Muscle layer of colon (tissue), 2 donors: ENCODE measurements around the gene CHAD.

Experiments
- H3K27ac ChIP-seq: one replicate; pipeline ENCODE4 v1.7.0; 2013; ENCODE audit warnings: low read depth, mild to moderate bottlenecking, low read length, moderate library complexity
- H3K27me3 ChIP-seq, 2 donors: one replicate each; pipeline ENCODE4 v1.7.0; 2013; ENCODE audit warnings: low read length in 2 of 2, mild to moderate bottlenecking in 2 of 2; ENCODE audit not compliant: insufficient read depth in 2 of 2, control insufficient read depth in 1 of 2
- H3K36me3 ChIP-seq: one replicate; pipeline ENCODE4 v1.7.0; 2013; ENCODE audit warnings: mild to moderate bottlenecking, low read length; ENCODE audit not compliant: insufficient read depth
- H3K4me1 ChIP-seq: one replicate; pipeline ENCODE4 v1.7.0; 2013; ENCODE audit warnings: mild to moderate bottlenecking, low read length; ENCODE audit not compliant: insufficient read depth
- H3K4me3 ChIP-seq, 2 donors: one replicate each; pipeline ENCODE4 v1.7.0; 2013; ENCODE audit warnings: low read length in 2 of 2, low read depth in 1 of 2, mild to moderate bottlenecking in 1 of 2, moderate library complexity in 1 of 2
- H3K9ac ChIP-seq: one replicate; pipeline ENCODE4 v1.7.0; 2013; ENCODE audit warnings: low read length
- H3K9me3 ChIP-seq: one replicate; pipeline ENCODE4 v1.7.0; 2013; ENCODE audit warnings: mild to moderate bottlenecking, low read length
- donor health status: abdominal sarcoma.
- donor health status: Adenocarcinoma of cecum.

CHAD gene

DNA sequence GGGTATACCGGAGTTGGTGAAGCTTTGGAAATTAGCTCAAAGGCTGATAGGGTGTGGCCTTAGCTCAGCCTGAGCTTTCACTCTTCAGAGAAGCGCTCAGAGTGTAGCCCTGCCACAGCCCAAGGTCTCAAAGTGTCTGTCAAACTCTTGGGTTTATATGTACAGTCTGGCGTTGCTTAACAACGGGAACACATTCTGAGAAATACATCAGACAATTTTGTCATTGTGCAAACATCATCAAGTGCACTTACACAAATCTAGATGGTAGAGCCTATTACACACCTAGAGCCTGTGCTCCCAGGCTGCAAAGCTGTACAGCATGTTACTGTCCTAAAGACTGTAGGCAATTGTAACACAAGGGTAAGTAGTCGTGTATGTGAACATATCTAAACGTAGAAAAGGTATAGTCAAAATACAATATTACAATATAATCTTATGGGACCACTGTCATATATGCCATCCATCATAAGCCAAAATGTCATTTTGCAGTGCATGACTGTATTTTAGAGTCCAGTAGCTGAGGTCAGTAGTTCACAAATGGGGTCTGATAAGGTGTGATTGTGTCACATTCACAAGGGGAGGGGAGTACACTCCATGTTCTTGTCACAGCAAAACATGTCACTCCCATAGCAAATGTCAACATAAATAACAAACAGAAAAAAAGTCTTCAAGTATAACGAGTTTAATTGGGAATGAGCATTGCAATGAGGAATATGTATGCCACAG lies 20.6 kb downstream of the CHAD start:
- Histone ChIP-seq H3K4me3 (no peak overlapping the region), H3K27me3 (no peaks in the 10 kb centered on the region), H3K27ac (no peak overlapping the region), H3K36me3 (no peaks in the 10 kb centered on the region), H3K4me1 (peaks cover 4% of the 10 kb centered on the region), H3K9me3 (no peaks in the 10 kb centered on the region), H3K9ac (no peak overlapping the region)

DNA sequence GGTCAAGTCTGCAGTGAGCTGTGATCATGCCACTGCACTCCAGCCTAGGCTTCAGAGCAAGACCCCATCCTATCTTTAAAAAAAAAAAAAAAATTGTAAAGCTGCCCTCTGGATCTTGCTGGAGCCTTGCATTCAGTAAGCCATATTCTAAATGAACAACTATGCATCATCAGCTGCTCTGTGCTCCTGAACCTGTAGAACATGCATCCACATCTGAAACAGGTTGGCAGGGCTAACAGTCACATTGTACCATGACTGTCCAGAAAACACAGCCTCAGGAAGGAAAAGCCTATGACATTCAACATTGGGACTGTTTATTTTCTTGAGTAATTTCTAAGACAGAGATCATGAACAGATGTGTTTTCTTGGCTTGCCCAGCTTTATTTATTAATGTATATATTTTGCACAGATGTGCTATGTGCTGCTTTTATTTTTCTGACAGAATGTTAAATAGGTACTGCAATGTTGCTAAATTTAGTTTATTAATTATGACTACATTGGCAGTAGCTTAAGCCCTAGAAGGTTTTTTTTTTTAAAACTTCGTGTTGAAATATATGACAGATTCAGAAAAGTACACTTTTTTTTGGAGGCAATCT lies 22.9 kb downstream of the CHAD start:
- H3K9ac ChIP-seq: no peak overlapping the region
- H3K4me1 ChIP-seq: peaks cover 4% of the 10 kb centered on the region
- H3K9me3 ChIP-seq: no peaks in the 10 kb centered on the region
- H3K4me3 ChIP-seq: no peak overlapping the region
- H3K36me3 ChIP-seq: no peaks in the 10 kb centered on the region
- H3K27ac ChIP-seq: no peak overlapping the region
- H3K27me3 ChIP-seq: no peaks in the 10 kb centered on the region

DNA sequence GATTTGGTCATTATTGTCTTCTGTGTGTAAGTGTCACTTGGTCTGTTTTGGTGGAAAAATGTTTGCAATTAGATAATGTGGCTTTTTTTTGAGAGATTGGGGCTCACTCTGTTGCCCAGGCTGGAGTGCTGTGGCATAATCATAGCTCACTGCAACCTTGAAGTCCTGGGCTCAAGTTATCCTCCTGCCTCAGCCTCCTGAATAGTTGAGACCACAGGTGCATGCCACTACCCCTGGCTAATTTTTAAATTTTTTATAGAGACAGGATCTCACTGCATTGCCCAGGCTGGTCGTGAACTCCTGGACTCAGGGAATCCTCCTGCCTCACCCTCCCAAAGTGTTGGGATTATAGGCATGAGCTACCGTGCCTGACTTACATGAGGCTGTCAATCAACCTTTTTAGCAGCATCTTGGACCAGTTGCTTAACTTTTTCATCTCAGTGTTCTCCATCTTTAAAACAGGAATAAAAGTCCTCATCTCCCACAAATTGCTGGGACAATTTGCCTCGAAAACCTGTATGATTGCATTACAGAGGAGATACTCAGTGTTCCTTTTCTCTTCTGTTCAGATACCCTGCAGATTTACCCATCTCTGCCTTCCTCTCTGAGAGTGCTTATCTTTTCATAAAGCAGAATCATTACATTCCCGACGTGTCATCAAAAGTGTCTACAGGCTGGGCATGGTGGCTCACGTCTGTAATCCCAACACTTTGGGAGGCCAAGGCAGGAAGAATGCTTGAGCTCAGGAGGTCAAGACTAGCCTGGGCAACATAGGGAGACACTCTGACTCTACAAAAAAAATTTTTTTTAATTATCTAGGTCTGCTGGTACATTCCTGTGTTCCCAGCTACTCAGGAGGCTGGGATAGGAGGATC lies 23.6 kb downstream of the CHAD start:
- H3K36me3 ChIP-seq: no peaks in the 10 kb centered on the region
- no peaks in the 10 kb centered on the region for H3K9me3 ChIP-seq
- no peak overlapping the region for H3K4me3 ChIP-seq
- peaks cover 4% of the 10 kb centered on the region for H3K4me1 ChIP-seq
- H3K27ac ChIP-seq: no peak overlapping the region
- no peaks in the 10 kb centered on the region for H3K27me3 ChIP-seq
- H3K9ac ChIP-seq: no peak overlapping the region

DNA sequence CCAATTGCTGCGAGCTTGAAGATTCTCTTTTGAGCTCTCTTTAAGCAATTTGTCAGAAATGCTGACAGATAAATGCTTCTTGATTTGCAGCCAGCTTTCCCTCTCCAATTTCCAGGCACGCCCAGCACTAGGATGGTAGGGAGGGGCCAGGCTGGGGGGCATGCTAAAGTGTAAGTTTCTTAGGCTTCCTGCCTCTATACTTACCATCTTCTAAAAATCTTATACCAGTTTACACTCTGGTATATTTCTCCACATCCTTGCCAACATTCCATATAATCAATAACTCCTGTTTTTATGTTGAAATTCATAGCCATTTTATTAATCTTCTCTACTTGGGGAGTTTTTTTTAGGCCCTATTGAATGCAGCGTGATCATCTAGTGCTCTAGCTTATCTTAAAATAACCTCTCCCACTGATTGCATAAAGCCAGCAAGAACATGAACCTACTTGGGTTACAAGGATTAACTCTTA lies 25.1 kb downstream of the CHAD start:
- H3K36me3 ChIP-seq: peaks cover 5% of the 10 kb centered on the region
- no peak overlapping the region for H3K4me3 ChIP-seq
- H3K9ac ChIP-seq: no peak overlapping the region
- H3K9me3 ChIP-seq: no peaks in the 10 kb centered on the region
- H3K4me1 ChIP-seq: peaks cover 4% of the 10 kb centered on the region
- no peak overlapping the region for H3K27ac ChIP-seq
- no peaks in the 10 kb centered on the region for H3K27me3 ChIP-seq

DNA sequence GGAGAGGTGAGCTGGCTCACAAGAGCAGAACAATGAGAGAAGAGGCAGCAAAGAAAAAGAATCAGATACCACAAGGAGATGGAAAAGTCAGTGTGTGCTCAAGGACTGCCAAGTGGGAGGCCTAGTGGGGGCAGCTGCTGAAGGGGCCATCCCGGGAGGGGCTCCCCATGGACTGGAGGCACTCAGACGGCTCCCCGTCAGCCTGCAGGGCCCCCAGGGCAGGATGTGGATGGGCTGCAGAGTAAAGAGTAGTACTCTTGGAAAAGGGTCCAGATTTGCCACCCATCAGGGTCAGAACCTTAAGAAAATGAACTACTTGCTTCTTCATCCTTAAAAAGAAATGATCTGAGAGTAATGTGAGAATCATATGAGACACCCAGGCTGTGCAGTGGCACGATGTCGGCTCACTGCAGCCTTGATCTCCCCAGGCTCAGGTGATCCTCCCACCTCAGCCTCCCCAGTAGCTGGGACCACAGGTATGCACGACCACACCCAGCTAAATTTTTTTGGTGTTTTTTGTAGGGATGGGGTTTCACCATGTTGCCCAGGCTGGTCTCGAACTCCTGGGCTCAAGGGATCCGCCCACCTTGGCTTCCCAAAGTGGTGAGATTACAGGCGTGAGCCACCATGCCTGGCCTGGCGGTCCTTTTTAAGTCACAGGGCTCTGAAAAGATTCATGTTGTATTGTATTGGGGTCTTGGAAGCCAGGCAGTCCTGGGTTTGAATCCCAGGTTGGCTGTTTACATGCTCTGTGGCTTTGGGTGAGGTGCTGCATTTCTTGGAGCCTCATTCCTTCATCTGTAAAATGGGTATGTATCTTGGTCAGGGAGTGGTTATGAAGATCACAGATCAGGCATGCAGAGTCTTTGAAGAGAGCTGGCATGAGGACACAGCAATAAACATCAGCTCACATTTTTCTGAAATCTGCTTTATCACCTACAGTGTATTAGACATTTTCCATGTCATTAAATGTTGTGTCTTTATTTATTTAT lies 27.5 kb downstream of the CHAD start:
- H3K4me3 ChIP-seq: no peak overlapping the region
- no peaks in the 10 kb centered on the region for H3K27me3 ChIP-seq
- H3K36me3 ChIP-seq: peaks cover 5% of the 10 kb centered on the region
- no peak overlapping the region for H3K27ac ChIP-seq
- no peak overlapping the region for H3K9ac ChIP-seq
- peaks cover 4% of the 10 kb centered on the region for H3K4me1 ChIP-seq
- H3K9me3 ChIP-seq: no peaks in the 10 kb centered on the region

DNA sequence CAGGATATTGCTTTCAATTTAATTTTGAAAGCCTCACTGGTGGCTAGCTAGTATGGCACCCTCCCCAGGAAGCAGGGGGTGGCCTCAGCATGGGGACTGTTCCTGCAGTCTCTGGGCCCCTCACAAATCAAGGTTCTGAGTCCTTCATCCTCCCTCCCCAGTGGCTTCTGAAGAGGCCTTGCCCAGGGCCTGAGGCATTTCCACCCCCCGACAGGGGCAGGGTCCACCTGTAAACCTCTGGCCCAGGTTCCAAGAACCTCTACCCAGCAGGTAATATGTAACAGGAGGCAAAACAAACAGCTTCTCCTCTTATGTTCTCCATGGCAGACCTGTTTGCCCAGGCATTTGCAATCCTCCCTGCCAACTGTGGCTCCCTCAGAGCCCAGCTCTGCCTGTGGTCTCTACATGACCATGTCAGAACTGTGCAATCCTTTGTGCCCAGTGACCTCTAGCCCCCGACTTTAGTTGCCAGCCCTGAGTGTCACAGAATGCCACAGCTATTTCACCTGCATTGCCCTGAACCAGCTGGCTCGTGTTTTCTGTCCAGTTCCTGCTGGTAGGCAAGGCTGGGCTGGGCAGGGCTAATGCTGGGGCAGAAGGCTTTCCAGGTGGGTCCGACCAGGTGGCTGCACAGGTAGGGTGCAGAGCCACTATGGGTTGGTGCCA lies 28.4 kb downstream of the CHAD start:
- Histone ChIP-seq H3K4me3 (no peak overlapping the region), H3K27me3 (no peaks in the 10 kb centered on the region), H3K27ac (no peak overlapping the region)

DNA sequence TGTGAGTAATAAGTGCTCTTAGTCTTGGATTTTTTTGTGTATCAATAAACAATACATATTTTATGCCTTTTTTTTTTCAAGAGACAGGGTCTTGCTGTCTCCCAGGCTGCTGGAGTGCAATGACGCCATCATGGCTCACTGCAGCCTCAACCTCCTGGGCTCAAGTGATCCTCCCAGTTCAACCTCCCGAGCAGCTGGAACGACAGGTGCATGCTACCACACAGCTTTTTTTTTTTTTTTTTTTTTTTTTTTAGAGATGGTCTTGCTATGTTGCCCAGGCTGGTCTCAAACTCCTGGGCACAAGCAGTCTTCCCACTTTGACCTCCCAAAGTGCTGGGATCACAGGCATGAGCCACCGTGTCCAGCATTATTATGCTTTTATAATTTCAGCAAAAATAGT lies 29.7 kb downstream of the CHAD start:
- H3K9ac ChIP-seq: no peak overlapping the region
- no peak overlapping the region for H3K4me3 ChIP-seq
- no peaks in the 10 kb centered on the region for H3K9me3 ChIP-seq
- peaks cover 4% of the 10 kb centered on the region for H3K4me1 ChIP-seq
- no peak overlapping the region for H3K27ac ChIP-seq
- no peaks in the 10 kb centered on the region for H3K27me3 ChIP-seq
- peaks cover 5% of the 10 kb centered on the region for H3K36me3 ChIP-seq

More for the DNA sequence above, 28.4 kb downstream of the CHAD start:
- H3K4me1 ChIP-seq: peaks cover 4% of the 10 kb centered on the region
- no peak overlapping the region for H3K9ac ChIP-seq
- peaks cover 5% of the 10 kb centered on the region for H3K36me3 ChIP-seq
- H3K9me3 ChIP-seq: no peaks in the 10 kb centered on the region

DNA sequence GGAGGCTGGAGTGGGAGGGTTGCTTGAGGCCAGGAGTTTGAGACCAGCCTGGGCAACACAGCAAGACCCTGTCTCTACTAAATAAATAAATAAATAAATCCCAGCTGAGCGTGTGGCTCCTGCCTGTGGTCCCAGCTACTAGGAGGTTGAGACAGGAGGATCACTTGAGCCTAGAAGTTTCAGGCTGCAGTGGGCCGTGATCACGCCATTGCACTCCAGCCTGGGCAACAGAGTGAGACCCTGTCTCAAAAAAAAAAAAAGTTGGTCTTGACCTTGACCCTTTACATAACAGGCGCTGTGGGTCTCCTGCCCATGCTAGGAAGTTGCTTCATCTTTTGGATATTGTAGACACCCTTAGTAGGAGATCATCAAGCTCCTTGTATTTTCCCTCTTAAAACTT lies 31.3 kb downstream of the CHAD start:
- H3K27ac ChIP-seq: no peak overlapping the region
- no peaks in the 10 kb centered on the region for H3K4me1 ChIP-seq
- no peaks in the 10 kb centered on the region for H3K27me3 ChIP-seq
- H3K9ac ChIP-seq: no peak overlapping the region
- no peak overlapping the region for H3K4me3 ChIP-seq
- peaks cover 5% of the 10 kb centered on the region for H3K36me3 ChIP-seq
- H3K9me3 ChIP-seq: no peaks in the 10 kb centered on the region

DNA sequence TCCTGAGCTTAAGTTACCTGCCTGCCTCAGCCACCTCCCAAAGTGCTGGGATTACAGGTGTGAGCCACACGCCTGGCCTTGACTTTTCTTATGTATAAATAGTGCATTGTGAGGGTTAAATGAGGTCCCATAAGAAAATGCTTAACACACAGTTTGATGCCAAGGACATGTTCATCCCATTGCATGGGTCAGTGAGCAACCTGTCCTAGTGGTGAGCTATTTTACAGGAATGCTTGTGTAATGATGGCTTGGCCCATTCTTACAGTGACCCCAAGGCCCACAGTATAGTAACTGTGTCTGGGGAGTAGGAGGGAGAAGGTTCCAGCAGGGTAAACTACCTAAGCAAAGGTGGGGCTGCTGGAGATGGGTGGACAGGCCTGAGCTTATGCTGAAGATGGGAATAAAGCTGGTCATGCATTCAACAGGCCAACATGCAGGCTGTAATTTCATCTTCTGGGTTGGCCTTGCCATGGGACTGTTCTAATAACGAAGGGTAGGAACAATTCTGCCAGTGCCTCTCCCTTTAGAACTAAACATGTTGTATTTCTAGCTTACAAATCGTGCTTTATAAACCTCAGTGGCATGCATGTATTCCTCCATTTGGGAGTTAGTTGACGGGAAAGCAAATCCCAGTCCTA lies 36.4 kb downstream of the CHAD start:
- H3K4me3 ChIP-seq: no peak overlapping the region
- H3K27ac ChIP-seq: no peak overlapping the region
- H3K9ac ChIP-seq: no peak overlapping the region
- H3K36me3 ChIP-seq: no peaks in the 10 kb centered on the region
- H3K9me3 ChIP-seq: no peaks in the 10 kb centered on the region
- H3K4me1 ChIP-seq: peaks cover 7% of the 10 kb centered on the region
- H3K27me3 ChIP-seq: no peaks in the 10 kb centered on the region
